GM19324 (cell line): Measurements from ENCODE around the gene MAGI2.
"Not testable (repeated sequence)": the region's sequence is repeated elsewhere in the genome, so short reads cannot be mapped to it uniquely, and the experiment has no call there.

Experiments
- ATAC-seq: cut with Tn5 transposase; IDR thresholded peaks from one replicate; pipeline ENCODE4 v1.9.1; 2021; ENCODE audit warnings: mild to moderate bottlenecking, moderate library complexity; ENCODE audit not compliant: unreplicated experiment, low FRiP score

MAGI2 gene

DNA sequence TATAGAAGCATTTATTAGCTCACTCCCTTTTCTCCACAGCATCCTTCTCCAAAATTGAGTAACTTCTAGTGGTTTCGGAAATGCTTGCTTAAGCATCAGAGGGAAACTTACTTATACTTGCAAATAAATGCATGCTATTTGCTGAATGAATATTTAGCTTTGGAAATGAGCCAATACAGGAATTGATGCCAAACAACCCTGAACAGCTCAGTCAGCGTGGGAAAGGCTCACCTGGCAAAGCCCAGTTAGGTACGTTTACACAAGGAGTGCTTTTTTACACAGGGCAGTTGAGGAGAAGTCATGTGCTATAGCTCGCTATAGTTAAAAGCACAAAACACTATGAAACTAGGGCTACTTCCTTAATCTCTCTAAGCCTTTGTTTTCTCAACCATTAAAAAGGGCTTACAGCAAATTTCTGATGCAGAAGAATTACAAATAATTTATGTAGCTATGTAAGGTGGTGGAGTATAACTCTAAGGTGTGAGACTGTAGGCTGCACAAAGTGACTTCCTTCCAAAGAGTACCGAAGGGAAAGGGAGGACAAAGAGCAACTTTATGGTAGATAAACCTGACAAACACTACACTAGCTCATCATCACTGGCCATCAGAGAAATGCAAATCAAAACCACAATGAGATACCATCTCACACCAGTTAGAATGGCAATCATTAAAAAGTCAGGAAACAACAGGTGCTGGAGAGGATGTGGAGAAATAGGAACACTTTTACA is 1156.7 kb downstream of the MAGI2 start:
- ATAC-seq, result no peak

DNA sequence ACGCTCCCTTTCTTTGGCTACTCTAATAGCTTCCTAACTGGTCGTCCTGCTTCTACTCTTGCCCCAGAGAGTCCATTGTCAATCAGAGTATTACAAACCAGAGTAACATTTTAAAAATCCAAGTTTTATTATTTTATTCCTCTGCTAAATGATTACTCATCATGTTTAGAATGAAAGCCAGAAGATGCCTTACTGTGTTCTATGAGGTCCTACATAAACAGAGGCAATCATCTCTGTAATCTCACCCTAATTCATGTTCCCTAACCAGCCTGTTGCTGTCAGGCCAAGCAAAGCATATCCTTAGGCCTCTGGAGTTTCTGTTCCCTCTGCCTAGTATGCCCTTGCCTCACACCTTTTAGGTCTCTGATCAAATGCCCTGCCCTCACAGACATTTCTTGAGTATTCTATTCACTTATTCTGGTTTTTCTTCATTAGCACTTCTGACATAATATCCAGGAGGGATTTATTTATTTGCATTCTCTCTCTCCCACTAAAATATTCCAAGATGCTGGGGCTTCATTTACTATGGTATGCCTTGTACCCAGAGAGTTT is 1157.3 kb downstream of the MAGI2 start:
- ATAC-seq, result no peak

DNA sequence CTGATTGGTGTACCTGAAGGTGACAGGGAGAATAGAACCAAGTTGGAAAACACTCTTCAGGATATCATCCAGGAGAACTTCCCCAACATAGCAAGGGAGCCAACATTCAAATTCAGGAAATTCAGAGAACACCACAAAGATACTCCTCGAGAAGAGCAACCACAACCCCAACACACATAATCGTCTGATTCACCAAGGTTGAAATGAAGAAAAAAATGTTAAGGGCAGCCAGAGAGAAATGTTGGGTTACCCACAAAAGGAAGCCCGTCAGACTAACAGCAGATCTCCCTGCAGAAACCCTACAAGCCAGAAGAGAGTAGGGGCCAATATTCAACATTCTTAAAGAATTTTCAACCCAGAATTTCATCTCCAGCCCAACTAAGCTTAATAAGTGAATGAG is 1164.0 kb downstream of the MAGI2 start:
- not testable (repeated sequence) for ATAC-seq

DNA sequence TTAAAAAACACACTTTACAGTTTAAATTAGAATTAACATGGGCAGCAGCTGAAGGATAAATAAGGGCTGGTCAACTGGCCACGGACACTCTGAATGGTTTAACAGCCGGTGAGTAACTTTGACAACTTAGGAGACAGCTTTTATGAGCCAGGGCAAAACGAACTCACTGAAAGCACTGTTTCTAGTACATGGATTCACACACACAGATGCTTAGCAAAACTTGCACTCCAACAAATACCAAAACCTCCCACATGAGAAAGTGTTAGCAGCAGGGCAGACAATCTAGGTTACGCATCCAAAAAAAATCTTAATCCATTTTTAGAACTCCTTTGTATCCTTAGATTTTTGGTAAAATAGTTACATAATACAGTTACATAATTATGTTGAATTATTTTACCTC is 1168.5 kb downstream of the MAGI2 start:
- no peak for ATAC-seq

DNA sequence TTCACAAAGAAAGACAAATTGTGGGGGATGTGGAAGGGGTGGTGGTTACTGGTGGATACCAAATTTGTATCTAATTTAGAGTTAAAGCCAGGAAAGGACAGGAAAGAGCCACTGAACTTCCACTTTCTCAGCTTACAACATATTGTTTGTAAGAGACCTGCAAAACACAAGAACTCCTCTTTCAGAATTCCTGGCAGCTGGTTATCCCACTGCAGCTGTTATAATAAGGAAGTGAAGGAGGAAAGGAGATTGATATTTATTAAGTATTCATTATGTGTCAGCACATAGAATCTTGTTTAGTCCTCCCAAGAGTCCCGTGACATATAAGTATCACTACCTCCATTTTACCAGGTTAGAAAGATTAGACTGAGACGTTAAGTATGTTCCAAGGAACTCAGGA is 1173.2 kb downstream of the MAGI2 start:
- no peak for ATAC-seq

DNA sequence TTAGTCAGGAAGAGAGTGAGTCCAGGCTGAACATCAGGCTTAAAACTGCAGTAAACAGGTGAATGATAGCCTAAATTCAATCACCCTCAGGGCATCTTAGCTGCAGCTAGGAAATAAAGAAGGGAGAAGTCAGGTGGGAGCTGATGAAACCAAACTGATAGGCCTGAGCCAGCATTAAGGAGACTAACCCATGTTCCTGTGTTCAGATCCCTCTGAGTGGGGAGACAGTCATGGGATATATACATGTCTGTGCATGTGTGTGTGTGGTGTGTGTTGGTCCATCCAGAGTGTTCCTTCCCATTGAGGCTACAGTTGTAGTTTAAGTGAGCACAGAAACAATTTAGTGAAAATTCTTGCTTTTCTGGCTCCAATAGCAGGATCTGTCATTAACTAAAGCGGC is 1174.0 kb downstream of the MAGI2 start:
- no peak for ATAC-seq

DNA sequence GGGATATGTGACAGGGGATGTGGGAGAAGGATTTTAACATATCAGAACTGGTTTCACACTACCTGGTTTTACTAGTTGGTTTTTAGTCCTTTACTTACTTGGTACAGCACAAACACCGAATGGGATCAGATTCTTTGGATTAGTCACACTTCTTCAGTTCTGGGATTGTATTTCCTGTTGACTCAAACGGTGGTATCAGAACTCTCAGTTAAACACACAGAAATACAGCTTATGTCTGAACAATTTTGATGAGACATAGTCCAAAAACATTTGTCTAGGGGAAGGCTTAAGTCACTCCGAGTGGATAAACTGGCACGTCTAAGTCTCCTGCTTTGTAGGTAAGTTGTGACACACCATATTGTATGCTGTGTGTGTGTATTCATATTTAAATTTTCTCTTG is 1174.4 kb downstream of the MAGI2 start:
- ATAC-seq, result no peak

DNA sequence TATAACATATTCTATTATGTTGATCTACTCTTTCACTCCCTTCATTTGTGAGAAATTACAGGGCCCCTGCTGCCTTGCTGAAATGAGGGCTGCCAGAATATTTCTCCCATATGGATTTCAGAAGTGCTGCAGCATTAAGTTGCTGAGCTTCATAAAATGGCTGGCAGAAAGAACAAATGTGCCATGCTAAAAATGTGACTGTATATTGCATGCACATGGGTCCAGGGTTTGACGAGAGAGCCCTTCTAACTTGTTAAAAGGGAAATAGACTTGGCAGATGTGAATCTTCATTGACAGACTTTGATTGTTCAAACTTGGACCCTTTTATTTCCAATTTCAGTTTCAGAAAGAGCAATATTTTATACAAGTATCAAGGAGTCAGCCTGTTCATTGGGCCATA is 1186.3 kb downstream of the MAGI2 start:
- ATAC-seq, result no peak

DNA sequence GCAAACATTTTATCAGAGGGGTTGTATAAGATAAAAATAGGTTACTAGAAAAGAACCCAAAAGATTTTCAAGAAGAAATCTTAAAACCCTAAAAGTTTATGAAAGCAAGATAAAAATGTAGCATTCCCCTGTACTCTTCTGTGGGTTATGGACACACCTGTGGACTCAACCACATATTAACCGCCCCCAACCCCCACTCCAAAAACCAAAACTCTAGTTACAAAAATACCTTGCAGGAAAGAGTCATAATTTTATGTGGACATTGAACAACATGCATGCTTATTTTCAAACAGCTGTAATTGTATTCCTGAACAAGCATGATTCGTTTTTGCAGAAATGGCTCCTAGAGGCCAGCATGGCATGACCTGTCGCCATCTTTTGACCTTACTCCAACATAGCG is 1188.0 kb downstream of the MAGI2 start:
- no peak for ATAC-seq

DNA sequence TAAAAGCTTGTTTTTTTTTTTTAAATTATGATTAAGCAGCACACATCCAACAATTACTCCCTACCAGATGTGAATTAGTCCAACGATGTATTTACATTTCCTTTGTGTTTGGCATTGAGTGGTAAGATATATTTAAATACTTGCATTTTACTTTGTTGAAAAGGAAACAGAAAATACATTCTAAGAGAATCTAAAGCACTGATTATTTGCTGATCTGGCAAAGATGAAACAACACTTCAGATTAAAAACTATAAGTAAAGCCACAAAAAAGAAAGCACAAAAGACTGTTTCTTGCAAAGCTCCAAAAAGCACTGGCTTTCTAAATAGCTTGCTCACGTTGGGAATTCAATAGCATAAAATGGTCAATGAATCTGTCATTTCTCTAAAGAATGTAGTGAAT is 1188.4 kb downstream of the MAGI2 start:
- no peak for ATAC-seq

DNA sequence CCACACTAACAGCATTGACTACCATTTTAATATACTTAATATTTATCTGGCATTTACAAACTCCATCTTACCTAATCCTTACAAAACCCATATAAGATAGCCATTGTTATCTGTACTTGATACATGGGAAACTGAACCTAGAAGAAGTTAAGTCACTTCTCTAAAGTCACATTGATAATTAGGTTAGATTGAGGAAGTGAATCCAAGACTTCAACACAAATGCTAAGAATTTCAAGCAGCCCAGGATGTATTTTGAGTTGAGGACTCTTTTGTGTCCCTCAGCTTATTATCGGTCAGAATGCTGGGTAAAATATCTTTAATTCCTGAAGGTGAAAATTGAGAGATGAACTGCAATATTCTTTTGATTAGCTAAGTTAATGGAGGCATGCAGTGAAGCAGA is 1189.4 kb downstream of the MAGI2 start:
- ATAC-seq, result no peak

DNA sequence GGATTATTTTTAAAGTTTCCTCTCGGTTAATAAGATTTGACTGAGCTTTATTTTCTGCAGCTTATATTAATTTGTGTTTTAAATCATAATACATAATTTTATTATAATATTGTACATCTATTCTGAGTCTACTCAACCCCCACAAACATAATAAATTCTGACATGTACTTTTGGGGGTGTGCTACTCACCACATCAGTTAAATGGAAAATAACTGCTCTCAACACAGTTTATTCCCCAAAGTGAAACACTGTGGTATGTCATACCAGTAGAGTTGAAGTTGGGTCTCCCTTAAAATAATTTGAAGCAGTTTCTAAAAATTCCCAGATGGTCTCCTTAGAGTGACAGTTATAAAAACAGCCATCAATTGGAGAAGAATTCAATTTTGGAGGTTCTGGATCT is 1191.7 kb downstream of the MAGI2 start:
- no peak for ATAC-seq

DNA sequence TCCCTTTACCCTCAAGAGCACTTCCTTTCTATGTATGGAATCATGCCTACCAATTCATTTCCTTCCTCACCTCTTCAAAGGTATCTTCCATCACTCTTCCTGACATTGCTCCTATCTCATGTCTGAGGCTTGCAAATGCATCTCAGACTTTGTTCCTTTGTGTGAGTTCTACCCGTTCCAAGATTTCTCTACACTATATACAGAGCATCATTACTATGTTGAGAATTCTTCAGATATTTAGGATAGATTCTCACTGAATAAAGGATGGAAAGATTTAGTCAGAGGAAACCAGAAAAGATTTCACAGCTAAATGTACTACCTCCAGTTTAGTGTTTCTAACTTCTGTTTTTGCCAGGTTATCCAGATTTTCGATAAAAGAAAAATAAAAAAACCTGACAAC is 1192.2 kb downstream of the MAGI2 start:
- no peak for ATAC-seq

DNA sequence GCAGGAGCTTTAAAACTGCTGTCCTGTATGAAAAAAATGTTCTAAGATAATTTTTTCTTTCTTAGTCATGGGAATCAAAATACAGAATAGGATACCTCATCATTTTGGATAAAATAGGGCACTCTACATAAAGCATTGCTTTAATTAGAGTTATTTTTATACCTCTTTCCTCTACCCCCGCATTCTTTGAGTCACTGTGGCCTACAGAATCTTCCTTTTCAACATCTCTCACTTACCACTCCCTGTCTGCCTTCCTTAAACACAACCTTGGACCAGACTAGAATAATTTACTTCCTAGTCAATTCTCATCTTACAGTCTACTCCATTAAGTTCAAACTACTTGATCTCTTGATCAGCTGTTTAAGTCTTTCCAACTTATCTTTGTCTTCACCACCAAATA is 1192.6 kb downstream of the MAGI2 start:
- no peak for ATAC-seq

DNA sequence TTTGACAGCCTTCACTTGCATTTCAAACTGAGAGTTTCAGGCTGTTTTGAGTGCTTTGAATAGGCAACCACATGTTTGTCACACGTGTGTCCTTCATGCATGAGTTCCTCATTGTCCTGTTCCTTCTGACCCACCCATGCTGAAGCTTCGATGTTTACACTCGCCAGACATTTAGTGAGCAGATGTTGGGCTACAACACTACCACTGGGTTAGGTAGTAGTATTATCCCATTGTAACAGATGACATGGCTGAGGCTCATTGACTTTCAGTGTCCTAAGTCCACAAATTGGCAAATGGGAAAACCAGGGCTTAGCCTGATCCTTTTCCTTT is 1198.8 kb downstream of the MAGI2 start:
- ATAC-seq, result no peak

DNA sequence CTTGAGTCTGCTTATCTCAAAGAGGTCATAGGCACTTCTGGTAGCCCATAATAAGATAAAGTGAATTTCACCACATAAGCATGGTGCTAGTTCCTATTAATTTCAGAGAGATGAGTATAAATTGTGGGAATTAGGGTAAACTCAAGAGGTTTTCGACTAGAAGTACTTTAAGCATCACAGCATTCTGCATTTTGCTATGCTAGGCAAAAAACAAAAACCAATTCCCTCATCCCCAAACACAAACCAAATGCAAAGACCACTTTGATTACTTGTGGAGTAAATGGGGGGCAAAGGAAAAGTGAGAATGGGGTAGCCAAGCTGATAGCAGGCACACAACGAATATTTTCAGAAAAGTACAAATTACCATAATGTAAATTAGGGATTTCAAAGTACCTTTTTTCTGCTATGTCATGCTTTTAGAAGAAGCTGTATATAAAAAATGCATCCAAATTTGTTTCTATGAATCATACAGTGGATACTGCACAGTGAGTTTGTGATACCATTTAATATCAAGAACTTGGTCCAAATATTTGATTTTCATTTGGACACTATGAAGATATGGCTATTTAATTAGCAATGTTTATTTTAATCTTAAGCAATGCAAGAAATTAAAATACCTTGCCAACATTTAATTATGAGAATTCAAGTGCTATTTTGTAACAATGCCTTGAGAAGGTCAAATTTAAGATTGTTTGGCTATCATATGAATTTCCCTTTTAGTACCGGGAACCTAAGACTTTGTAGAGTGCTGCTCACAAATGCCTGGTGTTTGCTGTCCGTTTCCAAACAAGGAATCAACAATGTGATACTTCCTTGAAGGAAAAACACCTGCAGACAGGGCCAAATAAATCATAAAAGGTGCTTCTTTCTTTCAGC is 1199.4 kb downstream of the MAGI2 start:
- ATAC-seq, result no peak

DNA sequence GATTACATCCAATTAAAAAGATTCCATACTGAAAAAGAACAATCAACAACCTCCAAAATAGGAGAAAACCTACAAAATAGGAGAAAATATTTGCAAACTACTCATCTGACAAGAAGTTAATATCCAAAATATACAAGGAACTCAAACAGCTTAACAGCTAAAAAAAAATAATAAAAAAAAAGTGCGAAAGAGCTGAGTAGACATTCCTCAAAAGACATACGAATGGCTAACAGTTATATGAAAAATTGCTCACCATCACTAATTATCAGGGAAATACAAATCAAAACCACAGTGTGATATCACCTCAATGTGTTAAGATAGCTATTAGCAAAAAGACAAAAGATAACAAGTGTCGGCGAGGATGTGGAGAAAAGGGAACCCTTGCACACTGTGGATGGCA is 1204.6 kb downstream of the MAGI2 start:
- ATAC-seq, result no peak

DNA sequence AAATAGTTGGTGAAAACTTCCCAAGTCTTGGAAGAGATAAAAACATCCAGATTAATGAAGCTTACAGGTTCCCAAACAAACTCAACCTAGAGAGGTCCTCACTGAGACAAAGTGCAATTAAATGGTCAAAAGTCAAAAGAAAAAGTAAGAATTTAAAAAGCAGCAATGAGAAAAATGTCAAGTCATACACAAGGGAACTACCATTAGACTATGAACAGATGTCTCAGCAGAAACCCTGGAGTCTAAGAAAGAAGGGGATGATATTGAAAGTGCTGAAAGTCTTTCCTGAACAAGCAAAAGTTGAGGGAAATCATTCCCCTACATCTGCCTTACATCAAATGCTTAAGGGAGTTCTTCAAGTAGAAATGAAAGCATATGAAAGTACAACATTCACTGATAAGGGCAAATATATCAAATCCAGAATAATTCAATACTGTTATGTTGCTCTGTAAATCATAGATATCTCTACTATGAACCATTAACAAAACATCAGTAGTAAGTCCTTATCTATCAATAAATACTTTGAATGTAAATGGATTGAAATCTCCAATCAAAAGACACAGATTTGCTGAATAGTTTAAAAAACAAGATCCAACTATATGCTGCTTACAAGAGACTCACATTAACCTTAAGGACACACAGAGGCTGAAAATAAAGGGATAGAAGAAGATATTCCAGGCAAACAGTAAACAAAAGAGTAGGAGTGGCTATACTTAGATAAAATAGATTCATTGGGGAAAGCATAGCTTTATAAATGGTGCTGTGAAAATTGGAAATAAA is 1205.4 kb downstream of the MAGI2 start:
- no peak for ATAC-seq

DNA sequence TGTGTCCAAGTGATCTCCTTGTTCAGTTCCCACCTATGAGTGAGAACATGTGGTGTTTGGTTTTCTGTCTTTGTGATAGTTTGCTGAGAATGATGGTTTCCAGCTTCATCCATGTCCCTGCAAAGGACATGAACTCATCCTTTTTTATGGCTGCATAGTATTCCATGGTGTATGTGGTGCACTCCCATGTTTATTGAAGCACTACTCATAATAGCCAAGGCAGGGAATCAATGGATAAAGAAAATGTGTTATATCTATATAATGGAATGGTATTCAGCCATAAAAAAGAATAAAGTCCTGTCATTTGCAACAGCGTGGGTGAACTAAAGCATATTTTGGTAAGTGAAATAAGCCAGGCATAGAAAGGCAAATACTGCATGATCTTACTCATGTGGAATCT is 1213.3 kb downstream of the MAGI2 start:
- ATAC-seq, result not testable (repeated sequence)

DNA sequence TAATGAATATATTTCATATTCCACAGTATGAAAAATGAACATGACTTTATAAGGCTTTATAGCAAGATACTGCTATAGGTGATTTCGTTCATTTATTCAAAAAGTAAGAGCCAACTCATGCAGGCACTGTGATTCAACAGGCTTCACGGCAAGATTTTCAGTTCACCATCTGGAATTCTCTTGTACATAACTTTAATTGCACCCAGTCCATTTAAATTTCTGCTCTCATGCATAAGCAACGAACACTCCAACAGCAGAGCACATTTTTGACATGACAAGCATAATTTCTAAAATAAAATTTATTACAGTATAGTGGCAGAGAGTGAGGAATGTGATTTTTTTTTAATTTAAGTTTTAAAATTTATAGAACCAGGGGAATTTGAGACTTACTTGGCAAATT is 1218.8 kb downstream of the MAGI2 start:
- ATAC-seq, result no peak

DNA sequence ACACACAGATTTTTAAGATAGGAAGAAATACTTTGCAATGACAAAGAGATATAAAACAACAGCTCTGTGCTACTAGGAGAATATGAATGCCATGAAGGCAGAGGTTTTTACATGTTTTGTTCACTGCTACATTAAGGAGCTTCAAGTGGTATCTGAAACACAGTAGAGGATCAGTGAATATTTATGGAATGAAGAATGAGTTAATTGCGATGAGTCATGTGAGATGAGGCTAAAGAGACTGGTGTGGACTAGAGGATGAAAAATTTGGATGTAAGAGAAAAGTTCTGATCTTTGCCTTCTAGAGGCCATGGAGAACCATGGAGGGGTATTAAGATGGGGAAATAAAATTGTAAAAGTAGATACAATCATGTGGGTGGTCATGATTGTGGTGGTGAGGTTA is 1220.7 kb downstream of the MAGI2 start:
- ATAC-seq, result no peak
